ENCODE data around the gene MAD1L1.

MAD1L1 gene

DNA sequence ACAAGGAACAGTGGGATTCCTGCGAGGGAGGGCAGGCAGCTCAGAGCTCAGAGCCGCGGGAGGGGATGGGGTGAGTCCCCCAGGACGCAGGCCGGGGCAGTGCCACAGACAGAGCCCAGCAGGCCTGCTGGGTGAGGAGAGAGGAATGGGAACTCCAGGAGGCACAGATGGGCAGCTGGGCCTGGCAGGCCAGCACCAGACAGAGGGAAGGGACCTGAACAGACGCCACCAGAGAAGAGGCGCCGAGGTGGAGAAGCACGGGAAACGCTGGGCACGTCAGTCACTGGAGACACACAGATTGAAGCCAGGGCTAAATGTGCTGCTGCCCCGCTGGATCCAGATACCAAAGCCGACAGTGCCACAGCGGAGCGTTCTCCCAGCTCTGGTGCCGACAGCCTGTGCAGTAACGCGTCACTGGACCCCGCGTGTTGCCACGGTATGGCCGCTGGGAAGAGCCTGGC, 225.8 kb downstream of the MAD1L1 start:
- TF ChIP-seq, protein P1, sequence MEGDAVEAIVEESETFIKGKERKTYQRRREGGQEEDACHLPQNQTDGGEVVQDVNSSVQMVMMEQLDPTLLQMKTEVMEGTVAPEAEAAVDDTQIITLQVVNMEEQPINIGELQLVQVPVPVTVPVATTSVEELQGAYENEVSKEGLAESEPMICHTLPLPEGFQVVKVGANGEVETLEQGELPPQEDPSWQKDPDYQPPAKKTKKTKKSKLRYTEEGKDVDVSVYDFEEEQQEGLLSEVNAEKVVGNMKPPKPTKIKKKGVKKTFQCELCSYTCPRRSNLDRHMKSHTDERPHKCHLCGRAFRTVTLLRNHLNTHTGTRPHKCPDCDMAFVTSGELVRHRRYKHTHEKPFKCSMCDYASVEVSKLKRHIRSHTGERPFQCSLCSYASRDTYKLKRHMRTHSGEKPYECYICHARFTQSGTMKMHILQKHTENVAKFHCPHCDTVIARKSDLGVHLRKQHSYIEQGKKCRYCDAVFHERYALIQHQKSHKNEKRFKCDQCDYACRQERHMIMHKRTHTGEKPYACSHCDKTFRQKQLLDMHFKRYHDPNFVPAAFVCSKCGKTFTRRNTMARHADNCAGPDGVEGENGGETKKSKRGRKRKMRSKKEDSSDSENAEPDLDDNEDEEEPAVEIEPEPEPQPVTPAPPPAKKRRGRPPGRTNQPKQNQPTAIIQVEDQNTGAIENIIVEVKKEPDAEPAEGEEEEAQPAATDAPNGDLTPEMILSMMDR (conservative IDR thresholded peaks at IDR 0.05; ENCODE audit: low read length) = no peak
- no peak overlapping the region for H3K4me3 ChIP-seq (ENCODE audit: low read length)
- no peak for DNase-seq (ENCODE audit: low read depth)

DNA sequence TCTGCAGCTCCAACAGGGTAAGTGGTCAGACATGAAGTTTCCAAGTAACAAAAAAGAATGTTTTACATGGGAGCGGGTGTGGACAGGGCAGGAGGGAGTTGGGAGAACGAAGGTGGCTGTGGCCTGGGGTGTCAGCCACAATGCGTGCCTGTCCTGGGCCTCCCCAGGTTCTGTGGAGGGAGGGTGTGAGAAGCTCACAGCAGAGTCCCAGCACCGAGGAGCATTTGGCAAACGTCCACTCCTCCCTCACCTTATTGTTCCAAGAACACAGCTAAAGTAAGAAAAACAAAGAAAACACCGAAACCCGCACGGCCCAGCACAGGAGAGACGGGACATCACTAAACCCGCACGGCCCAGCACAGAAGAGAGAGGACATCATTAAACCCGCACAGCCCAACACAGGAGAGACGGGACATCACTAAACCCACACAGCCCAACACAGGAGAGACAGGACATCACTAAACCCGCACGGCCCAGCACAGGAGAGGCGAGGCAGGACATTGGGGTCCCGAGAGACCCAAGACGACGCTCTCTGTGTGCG, 226.4 kb downstream of the MAD1L1 start:
- TF ChIP-seq, protein P1 (conservative IDR thresholded peaks at IDR 0.05; ENCODE audit: low read length) = no peak
- H3K4me3 ChIP-seq (ENCODE audit: low read length) = no peak overlapping the region
- no peak for DNase-seq (ENCODE audit: low read depth)

- no peak for DNase-seq (ENCODE audit: low read depth)
- TF ChIP-seq, protein P1 (conservative IDR thresholded peaks at IDR 0.05; ENCODE audit: low read length) = no peak
- no peak overlapping the region for H3K4me3 ChIP-seq (ENCODE audit: low read length)
These were observed 227.0 kb downstream of the MAD1L1 start for GRCh38 chr7:2005786-2006185.

- no peak for DNase-seq (ENCODE audit: low read depth)
- TF ChIP-seq, protein P1 (conservative IDR thresholded peaks at IDR 0.05; ENCODE audit: low read length) = no peak
These were observed 227.7 kb downstream of the MAD1L1 start for GRCh38 chr7:2004841-2005725.

DNA sequence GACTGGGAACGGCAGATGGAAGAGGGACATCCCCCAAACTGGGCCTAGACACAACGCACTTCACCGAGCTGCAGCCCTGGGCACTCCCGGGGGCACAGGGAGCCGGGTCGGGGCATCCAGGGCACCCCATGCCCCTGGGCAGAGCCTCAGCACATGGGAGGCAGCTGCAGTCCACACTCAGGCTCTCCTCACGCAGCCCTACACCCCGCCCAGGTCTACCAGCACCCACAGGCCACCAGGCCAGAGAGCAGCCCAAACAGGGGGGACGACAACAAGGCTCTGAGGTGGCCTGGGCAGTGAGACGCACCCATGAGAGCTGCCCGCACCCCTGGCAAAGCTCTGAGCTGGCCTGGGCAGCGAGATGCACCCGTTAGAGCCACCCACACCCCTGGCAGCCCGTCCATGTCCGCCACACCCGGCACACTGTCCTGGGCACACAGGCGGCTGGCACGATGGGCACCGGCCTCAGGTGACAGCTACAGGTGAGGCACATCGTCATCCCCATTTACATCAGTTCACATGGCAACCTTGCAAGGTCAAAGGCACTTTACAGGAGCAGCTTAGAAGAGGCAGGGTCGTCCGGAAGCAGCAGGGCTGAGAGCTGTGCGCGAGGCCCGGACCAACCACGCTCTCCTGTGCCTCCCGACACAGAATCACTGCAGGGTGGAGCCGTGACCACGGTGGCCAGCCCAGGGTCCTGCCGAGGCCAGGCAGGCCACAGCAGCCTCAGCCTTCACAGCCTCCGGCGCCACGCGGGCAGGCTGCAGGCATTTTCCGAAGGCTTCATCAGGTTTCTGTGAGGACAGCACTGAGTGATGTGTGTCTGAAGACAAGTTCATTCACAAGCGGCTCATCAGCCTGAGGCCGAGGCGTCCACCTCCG, 228.6 kb downstream of the MAD1L1 start:
- TF ChIP-seq, protein P1 (conservative IDR thresholded peaks at IDR 0.05; ENCODE audit: low read length) = no peak
- H3K4me3 ChIP-seq (ENCODE audit: low read length) = no peak overlapping the region
- no peak for DNase-seq (ENCODE audit: low read depth)

More at GRCh38 chr7:2004841-2005725, 227.7 kb downstream of the MAD1L1 start:
- no peak overlapping the region for H3K4me3 ChIP-seq (ENCODE audit: low read length)

DNA sequence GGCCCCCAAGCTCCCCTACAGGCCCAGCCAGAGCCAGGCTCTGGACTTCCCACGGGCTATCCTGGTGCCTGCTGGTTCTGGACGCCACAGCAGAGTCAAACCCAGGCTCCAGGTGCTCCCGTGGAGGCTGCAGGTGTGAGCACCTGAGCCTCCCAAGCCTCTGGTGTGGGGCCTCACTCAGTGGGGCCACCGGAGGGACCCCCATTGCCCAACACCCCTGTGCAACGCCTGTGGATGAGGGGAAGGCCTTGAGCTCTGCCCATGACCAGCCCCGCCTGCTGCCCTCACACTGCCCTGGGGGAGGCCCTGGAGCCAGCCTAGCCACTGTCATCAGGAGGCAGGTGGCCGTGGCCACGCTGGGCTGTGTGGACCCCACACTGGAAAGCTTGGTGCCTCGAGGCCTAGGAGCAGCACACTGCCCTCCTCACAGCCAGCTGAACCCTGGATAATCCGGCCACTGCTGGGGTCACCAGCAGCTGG, 229.3 kb downstream of the MAD1L1 start:
- TF ChIP-seq, protein P1 (conservative IDR thresholded peaks at IDR 0.05; ENCODE audit: low read length) = no peak
- DNase-seq (ENCODE audit: low read depth) = no peak
- no peak overlapping the region for H3K4me3 ChIP-seq (ENCODE audit: low read length)
